Measurements from ENCODE around the gene ZFYVE9. TPM values are rescaled to one million over a fixed set of nuclear protein-coding genes. Genes with fewer than 3 reads are reported as not detected.

The ZFYVE9 gene
- total RNA-seq, 1 donor from 2014 or later: 16.5 TPM

DNA sequence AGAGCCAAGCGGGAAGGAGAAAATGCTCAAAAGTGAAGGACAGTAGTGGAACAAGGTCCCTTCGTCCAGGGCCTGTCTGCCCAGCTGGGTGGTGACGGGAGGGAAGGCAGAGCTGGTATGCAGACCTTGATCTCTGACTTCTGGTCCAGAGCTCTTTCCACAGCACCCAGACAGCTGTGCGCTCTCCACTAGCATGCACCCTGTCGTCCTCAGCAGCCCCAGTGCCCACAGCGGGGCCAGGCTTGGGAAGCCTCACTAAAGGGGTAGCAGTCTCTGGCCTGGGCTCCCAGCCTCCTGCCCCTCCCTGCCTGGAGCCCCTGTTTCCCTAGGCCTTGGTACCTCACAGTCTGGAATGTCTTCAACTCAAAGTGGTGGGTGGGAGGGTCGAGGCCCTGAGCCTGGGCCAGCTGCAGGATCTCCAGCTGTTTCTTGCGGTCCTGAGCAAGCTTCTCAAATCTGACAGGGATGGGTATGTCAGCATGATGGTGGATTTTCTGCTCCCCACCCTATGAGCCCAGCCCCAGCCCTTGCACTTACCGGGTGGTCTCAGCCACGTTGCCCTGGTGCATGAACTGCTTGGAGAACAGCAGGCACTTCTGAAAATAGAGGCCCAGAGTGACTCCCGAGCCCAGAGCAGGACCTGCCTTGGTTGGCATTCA, 214.1 kb downstream of the ZFYVE9 start:
- FAIRE-seq (no peak), DNase-seq (ENCODE audit: low read depth) (no peak)
- Mint-ChIP-seq H3K27ac (ENCODE audit: unreplicated experiment) (no peak overlapping the region), H3K4me1 (ENCODE audit: low read depth, unreplicated experiment) (peaks cover 3% of the 10 kb centered on the region), H3K36me3 (ENCODE audit: low read depth, unreplicated experiment) (peaks cover 37% of the 10 kb centered on the region), H3K4me3 (ENCODE audit: unreplicated experiment) (no peak overlapping the region), H3K27me3 (ENCODE audit: low read depth, unreplicated experiment) (no peaks in the 10 kb centered on the region), H3K9me3 (ENCODE audit: unreplicated experiment) (no peaks in the 10 kb centered on the region)
- H3K27ac ChIP-seq (ENCODE audit: low read depth, low read length): no peak overlapping the region
- no peaks in the 10 kb centered on the region for H3K79me2 ChIP-seq (ENCODE audit: insufficient read depth, low read length)
- peaks cover 51% of the 10 kb centered on the region for H3K36me3 ChIP-seq (ENCODE audit: insufficient read depth, low read length)
- no peak overlapping the region for H3K9ac ChIP-seq (ENCODE audit: low read length)
- no peak overlapping the region for H3K4me2 ChIP-seq (ENCODE audit: low read length)
- H2AFZ ChIP-seq (ENCODE audit: low read depth, low read length): no peak overlapping the region
- no peak overlapping the region for H3K4me3 ChIP-seq (ENCODE audit: insufficient read depth, low read depth, low read length)
- peaks cover 4% of the 10 kb centered on the region for H3K4me1 ChIP-seq (ENCODE audit: insufficient read depth, low read length)
- H4K20me1 ChIP-seq (ENCODE audit: insufficient read depth, low read length): peaks cover 22% of the 10 kb centered on the region
- TF ChIP-seq, protein P1, sequence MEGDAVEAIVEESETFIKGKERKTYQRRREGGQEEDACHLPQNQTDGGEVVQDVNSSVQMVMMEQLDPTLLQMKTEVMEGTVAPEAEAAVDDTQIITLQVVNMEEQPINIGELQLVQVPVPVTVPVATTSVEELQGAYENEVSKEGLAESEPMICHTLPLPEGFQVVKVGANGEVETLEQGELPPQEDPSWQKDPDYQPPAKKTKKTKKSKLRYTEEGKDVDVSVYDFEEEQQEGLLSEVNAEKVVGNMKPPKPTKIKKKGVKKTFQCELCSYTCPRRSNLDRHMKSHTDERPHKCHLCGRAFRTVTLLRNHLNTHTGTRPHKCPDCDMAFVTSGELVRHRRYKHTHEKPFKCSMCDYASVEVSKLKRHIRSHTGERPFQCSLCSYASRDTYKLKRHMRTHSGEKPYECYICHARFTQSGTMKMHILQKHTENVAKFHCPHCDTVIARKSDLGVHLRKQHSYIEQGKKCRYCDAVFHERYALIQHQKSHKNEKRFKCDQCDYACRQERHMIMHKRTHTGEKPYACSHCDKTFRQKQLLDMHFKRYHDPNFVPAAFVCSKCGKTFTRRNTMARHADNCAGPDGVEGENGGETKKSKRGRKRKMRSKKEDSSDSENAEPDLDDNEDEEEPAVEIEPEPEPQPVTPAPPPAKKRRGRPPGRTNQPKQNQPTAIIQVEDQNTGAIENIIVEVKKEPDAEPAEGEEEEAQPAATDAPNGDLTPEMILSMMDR (IDR thresholded peaks at IDR 0.05; ENCODE audit: insufficient read depth, low read depth, low read length): no peak
- TF ChIP-seq EZH2 (IDR thresholded peaks at IDR 0.05; ENCODE audit: insufficient read depth, low read length): no peak
- H3K9me3 ChIP-seq (ENCODE audit: insufficient read depth, low read depth, low read length): no peaks in the 10 kb centered on the region
- no peaks in the 10 kb centered on the region for H3K27me3 ChIP-seq (ENCODE audit: insufficient read depth, low read length)

DNA sequence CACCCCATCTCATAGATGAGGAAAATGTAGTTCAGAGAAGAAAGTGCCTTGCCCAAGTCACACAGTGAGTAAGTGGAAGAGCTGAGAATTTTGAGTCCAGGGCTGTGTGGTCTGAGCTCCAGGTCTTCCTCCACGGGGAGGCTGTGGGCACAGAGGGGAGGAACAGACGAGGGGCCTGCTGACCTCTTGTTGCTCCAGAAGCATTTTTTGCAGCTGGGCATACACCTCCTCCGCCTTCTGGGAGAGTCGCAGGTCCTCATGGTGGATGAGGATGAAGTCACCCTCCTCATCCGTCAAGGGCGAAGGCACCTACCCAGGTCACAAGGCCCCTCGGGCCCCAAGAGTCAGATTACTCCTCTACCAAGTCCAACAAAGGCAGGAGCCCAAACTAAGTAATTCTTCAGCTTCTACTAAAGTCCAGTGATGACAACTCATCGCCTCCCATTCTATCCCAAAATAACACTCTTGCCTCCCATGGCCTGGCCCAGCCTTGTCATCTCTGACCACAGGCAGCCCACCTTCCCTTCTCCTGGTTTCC, 215.0 kb downstream of the ZFYVE9 start:
- no peak overlapping the region for H3K27ac ChIP-seq (ENCODE audit: low read depth, low read length)
- no peak for TF ChIP-seq EZH2 (IDR thresholded peaks at IDR 0.05; ENCODE audit: insufficient read depth, low read length)
- TF ChIP-seq, protein P1 (IDR thresholded peaks at IDR 0.05; ENCODE audit: insufficient read depth, low read depth, low read length): no peak
- H2AFZ ChIP-seq (ENCODE audit: low read depth, low read length): no peak overlapping the region
- H3K9ac ChIP-seq (ENCODE audit: low read length): no peak overlapping the region
- peaks cover 2% of the 10 kb centered on the region for H3K79me2 ChIP-seq (ENCODE audit: insufficient read depth, low read length)
- H4K20me1 ChIP-seq (ENCODE audit: insufficient read depth, low read length): peaks cover 29% of the 10 kb centered on the region
- Mint-ChIP-seq H3K27me3 (ENCODE audit: low read depth, unreplicated experiment) (no peaks in the 10 kb centered on the region), H3K36me3 (ENCODE audit: low read depth, unreplicated experiment) (peaks cover 39% of the 10 kb centered on the region), H3K27ac (ENCODE audit: unreplicated experiment) (no peak overlapping the region), H3K4me3 (ENCODE audit: unreplicated experiment) (no peak overlapping the region), H3K4me1 (ENCODE audit: low read depth, unreplicated experiment) (no peaks in the 10 kb centered on the region), H3K9me3 (ENCODE audit: unreplicated experiment) (no peaks in the 10 kb centered on the region)
- no peaks in the 10 kb centered on the region for H3K4me1 ChIP-seq (ENCODE audit: insufficient read depth, low read length)
- H3K9me3 ChIP-seq (ENCODE audit: insufficient read depth, low read depth, low read length): no peaks in the 10 kb centered on the region
- FAIRE-seq (no peak), DNase-seq (ENCODE audit: low read depth) (no peak)
- no peak overlapping the region for H3K4me3 ChIP-seq (ENCODE audit: insufficient read depth, low read depth, low read length)
- H3K36me3 ChIP-seq (ENCODE audit: insufficient read depth, low read length): peaks cover 51% of the 10 kb centered on the region
- no peak overlapping the region for H3K4me2 ChIP-seq (ENCODE audit: low read length)
- H3K27me3 ChIP-seq (ENCODE audit: insufficient read depth, low read length): no peaks in the 10 kb centered on the region

DNA sequence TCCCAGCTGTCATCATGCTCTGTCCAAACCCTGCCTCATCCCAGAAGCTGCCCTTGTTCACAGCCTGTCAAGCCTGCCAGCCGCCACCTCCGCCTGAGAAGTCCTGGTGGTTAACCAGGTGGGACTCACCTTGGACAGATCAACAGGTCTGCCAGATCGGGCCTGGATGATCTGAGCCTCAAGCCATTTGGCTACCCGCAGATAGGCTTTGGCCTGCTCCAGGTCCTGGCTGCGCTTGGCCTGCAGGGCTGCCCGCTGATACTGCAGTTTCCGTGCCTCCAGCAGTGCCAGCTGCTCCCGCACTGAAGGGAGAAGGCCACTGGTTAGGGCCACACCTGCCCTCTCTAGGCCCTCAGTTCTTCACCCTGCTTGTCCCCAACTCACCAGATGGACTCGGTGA, 215.5 kb downstream of the ZFYVE9 start:
- Histone ChIP-seq H2AFZ (ENCODE audit: low read depth, low read length) (no peak overlapping the region), H3K4me3 (ENCODE audit: insufficient read depth, low read depth, low read length) (no peak overlapping the region), H4K20me1 (ENCODE audit: insufficient read depth, low read length) (peaks cover 32% of the 10 kb centered on the region), H3K27me3 (ENCODE audit: insufficient read depth, low read length) (no peaks in the 10 kb centered on the region), H3K9ac (ENCODE audit: low read length) (no peak overlapping the region), H3K4me2 (ENCODE audit: low read length) (no peak overlapping the region), H3K79me2 (ENCODE audit: insufficient read depth, low read length) (peaks cover 7% of the 10 kb centered on the region), H3K27ac (ENCODE audit: low read depth, low read length) (no peak overlapping the region), H3K36me3 (ENCODE audit: insufficient read depth, low read length) (peaks cover 56% of the 10 kb centered on the region), H3K9me3 (ENCODE audit: insufficient read depth, low read depth, low read length) (no peaks in the 10 kb centered on the region), H3K4me1 (ENCODE audit: insufficient read depth, low read length) (no peaks in the 10 kb centered on the region)
- no peaks in the 10 kb centered on the region for H3K4me1 Mint-ChIP-seq (ENCODE audit: low read depth, unreplicated experiment)
- no peak overlapping the region for H3K27ac Mint-ChIP-seq (ENCODE audit: unreplicated experiment)
- no peaks in the 10 kb centered on the region for H3K9me3 Mint-ChIP-seq (ENCODE audit: unreplicated experiment)
- no peaks in the 10 kb centered on the region for H3K27me3 Mint-ChIP-seq (ENCODE audit: low read depth, unreplicated experiment)
- FAIRE-seq: no peak
- H3K4me3 Mint-ChIP-seq (ENCODE audit: unreplicated experiment): no peak overlapping the region
- peaks cover 38% of the 10 kb centered on the region for H3K36me3 Mint-ChIP-seq (ENCODE audit: low read depth, unreplicated experiment)
- no peak for DNase-seq (ENCODE audit: low read depth)
- TF ChIP-seq, protein P1 (IDR thresholded peaks at IDR 0.05; ENCODE audit: insufficient read depth, low read depth, low read length): no peak
- TF ChIP-seq EZH2 (IDR thresholded peaks at IDR 0.05; ENCODE audit: insufficient read depth, low read length): no peak

All from astrocyte (in vitro differentiated cells and primary cell).